ENCODE data around the gene NFIA.

- TF ChIP-seq, protein P1, sequence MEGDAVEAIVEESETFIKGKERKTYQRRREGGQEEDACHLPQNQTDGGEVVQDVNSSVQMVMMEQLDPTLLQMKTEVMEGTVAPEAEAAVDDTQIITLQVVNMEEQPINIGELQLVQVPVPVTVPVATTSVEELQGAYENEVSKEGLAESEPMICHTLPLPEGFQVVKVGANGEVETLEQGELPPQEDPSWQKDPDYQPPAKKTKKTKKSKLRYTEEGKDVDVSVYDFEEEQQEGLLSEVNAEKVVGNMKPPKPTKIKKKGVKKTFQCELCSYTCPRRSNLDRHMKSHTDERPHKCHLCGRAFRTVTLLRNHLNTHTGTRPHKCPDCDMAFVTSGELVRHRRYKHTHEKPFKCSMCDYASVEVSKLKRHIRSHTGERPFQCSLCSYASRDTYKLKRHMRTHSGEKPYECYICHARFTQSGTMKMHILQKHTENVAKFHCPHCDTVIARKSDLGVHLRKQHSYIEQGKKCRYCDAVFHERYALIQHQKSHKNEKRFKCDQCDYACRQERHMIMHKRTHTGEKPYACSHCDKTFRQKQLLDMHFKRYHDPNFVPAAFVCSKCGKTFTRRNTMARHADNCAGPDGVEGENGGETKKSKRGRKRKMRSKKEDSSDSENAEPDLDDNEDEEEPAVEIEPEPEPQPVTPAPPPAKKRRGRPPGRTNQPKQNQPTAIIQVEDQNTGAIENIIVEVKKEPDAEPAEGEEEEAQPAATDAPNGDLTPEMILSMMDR (IDR thresholded peaks at IDR 0.05), result no peak
- no peak for TF ChIP-seq TCF7L2 (IDR thresholded peaks at IDR 0.05; ENCODE audit: low read depth, low read length)
- TF ChIP-seq SIN3A (IDR thresholded peaks at IDR 0.05; ENCODE audit: borderline replicate concordance, insufficient read depth, low read depth, low read length), result no peak
- no peak for TF ChIP-seq POLR2AphosphoS5 (IDR thresholded peaks at IDR 0.05; ENCODE audit: low read depth, low read length)
Measured at GRCh38 chr1:61220536-61220935, 138.2 kb downstream of the NFIA start.

Data from Panc1 (cell line).